HG02870 (cell line): ENCODE data around the gene PHKB.
"Not testable (repeated sequence)": the region's sequence is repeated elsewhere in the genome, so short reads cannot be mapped to it uniquely, and the experiment has no call there.

ENCODE experiments used
- ATAC-seq: cut with Tn5 transposase; IDR thresholded peaks from one replicate; pipeline ENCODE4 v1.9.1; 2021; ENCODE audit warnings: mild to moderate bottlenecking, moderate library complexity; ENCODE audit not compliant: unreplicated experiment

Gene PHKB

GRCh38 chr16:47468070-47468689 is 7.0 kb downstream of the PHKB start:
- not testable (repeated sequence) for ATAC-seq

DNA sequence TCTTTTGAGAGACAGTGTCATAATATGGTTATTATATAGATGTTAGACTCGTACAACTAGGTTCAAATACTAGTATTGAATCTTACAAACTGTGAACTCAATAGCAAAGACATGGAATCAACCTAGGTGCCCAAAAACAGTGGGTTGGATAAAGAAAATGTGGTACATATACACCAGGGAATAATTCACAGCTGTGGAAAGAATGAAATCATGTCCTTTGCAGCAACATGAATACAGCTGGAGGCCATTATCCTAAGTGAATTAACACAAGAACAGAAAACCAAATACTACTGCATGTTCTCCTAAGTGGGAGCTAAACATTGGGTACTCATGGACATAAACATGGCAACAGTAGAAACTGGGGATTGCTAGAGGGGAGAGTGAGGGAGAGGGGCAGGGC is 8.1 kb downstream of the PHKB start:
- ATAC-seq = no peak

GRCh38 chr16:47470211-47470610 is 9.1 kb downstream of the PHKB start:
- ATAC-seq = no peak

- ATAC-seq = no peak
These were observed 9.7 kb downstream of the PHKB start for GRCh38 chr16:47470810-47471209.

DNA sequence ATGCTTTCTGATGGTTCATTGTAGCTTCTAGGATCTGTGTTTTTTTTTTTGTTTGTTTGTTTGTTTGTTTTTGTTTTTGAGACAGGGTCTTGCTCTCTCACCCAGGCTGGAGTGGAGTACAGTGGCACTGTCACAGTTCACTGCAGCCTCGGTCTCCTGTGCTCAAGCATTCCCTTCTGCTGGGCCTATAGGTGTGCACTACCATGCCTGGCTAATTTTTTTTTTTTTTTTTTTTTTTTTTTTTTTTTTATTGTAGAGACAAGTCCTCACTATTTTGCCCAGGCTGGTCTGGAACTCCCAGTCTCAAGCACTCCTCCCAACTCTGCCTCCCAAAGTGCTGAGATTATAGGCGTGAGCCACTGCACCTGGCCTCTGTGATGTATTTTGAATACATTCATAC is 11.9 kb downstream of the PHKB start:
- ATAC-seq = not testable (repeated sequence)

DNA sequence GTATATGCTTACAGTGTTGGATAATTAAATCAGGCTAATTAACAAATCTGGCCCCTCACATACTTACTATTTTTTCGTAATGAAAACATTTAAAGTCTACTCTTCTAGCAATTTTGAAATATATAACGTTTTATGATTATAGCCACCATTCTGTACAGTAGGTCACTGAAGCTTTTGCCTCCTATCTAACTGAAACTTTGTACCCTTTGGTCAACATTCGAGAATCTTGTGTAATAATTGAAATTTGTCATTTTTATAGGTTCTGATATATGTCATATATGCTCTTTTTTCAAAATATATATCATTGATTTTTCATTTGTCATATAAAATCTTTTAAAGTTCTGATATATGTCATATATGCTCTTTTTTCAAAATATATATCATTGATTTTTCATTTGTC is 12.7 kb downstream of the PHKB start:
- ATAC-seq = no peak

- no peak for ATAC-seq
These were observed 14.7 kb downstream of the PHKB start for GRCh38 chr16:47475786-47476185.

DNA sequence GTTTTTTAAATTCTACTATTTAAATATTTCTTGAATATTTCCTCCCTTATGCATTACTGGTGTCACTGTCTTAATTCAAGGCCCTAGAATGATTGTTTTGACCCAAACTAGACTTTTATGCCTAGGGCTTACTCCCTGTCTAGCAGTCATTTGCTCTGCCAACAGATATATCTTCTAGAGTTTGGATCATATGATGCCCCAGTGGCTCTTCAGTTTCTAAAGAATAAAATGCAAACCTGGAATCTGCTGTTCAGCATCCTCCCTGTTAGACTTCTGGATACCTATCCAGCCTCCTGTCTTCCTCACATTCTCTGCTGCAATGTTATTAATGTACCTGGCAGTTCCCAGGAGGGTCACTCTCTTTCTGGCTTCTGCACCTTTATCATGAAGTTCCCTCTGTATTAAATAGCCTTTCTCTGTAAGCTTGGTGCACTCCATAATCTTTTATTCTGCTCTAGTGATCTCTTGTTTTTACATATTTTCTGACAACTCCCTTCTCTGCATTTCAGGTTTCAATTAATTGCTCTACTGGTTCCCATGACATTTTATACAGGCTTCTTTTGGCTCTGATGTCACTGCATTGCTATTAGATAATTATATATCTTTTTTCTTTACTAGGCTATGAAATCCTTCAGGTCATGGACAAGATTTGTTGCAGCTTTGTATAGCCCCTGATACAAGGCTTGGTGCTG is 15.7 kb downstream of the PHKB start:
- ATAC-seq = no peak

DNA sequence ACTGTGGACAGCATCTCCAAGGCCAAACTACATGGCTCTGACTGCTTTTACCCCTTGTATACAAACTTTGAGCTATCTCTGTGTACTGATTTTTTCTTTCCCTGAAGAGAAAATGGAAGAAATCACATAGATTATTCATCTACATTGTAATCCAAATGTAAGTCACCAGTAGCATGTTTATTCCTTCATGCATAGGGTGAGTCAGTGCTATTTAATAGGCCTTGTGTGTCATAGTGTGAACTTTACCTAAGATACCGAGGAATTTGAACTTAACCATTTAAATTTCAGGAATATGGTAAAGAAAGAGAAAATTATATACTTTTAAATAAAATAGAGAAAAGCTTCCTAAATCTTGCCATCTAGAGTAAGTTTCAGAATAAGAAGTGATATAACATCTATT is 16.5 kb downstream of the PHKB start:
- ATAC-seq = no peak

- no peak for ATAC-seq
These were observed 19.3 kb downstream of the PHKB start for GRCh38 chr16:47480410-47480809.

GRCh38 chr16:47481698-47482374 is 20.7 kb downstream of the PHKB start:
- no peak for ATAC-seq

DNA sequence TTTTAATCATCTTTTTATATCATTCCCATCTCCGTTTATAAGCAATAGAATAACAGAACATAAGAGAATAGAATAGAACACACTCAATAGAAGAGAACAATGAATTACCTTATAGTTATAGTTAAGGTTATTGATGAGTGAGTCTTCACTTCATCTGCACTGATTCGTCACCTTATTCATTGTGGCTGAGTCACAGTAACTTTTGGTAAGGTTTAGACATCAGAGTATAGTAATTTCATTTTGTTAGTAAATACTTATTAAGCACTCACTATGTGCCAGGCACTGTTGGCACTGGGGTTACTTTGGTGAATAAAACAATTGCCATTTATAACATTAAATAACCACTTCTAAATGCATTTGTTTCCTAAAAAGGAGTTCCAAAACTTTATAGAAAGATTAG is 22.5 kb downstream of the PHKB start:
- ATAC-seq = no peak

GRCh38 chr16:47486856-47487255 is 25.7 kb downstream of the PHKB start:
- no peak for ATAC-seq

GRCh38 chr16:47488051-47488450 is 26.9 kb downstream of the PHKB start:
- no peak for ATAC-seq

- no peak for ATAC-seq
These were observed 29.3 kb downstream of the PHKB start for GRCh38 chr16:47490471-47490870.

GRCh38 chr16:47492036-47492427 is 30.9 kb downstream of the PHKB start:
- no peak for ATAC-seq

DNA sequence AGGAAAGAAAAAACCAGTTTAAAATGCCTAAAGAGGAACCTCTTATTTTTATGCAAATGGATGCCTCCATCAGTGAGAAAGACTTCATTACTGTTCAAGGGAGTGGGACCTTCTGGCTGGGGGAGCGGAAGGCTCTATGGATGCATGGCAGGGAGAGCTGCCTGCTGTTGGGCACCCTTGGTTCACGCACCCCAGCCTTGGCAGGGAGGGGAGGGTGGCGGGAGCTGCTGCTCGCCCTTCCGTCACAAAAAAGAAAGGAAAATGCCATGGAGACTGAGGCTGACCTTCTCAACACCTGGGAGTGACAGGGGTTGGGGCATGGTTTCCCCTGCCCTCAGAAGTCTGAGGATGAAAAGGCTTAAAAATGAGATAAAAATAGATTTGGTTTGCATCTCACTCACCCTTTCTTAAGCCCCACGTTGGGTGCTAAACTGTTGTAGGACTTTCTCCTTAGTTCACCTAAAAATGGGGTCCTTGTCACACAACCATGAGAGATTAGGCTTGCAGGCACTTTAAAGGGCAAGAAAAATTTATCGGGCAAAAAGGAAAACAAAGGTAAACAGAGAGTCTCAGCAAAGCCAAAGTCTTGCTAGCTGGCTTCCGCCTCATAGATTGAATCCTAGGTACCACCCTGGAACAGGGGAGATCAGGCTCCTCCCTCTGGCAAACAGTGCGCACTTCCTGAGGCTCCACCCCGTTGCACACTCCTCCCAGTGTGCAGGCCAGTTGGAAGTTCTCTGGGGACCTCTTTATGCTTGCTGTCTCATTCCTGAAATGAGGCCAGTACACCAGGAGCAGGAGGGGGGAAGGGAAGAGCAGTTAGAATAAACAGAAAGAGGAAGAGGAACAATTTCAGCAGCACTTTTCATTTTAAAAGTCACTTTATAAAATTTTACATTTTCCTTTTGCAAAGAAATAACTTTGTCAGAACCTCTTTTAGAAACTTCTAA is 31.6 kb downstream of the PHKB start:
- peak; percentile 65 for ATAC-seq

GRCh38 chr16:47493381-47494337 is 32.5 kb downstream of the PHKB start:
- peak; percentile 53 for ATAC-seq

DNA sequence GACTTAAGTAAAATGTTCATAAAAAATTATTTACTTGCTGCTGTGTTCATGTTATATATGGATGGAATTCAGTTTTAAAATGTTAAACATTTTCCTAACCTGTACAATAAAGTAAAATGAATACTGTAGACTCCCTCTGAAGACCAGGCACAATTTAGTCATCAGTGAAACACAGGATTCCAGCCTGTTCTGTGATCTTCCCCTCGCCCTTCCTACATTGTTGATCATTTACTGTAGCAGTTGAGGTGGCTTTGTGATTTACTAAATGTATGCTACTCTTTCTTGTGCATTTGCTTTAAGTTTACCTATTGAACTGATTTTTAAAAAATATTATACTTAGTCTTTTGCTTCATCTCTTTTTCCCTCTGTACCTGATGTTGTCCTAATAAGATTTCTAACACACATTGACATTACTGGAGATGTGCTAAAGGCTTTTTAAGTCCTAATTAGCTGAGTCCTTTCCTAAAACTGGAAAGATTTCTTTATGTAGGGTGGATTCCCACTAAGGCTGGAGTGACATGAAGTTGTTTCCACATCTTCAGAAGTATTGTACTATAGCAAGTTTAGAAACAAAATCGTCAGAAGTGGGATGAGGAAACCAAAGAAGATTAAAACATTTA is 38.1 kb downstream of the PHKB start:
- no peak for ATAC-seq
